Ascending aorta (tissue), 2 donors: ENCODE results near the gene PRRC2B. TPM values are rescaled to one million over a fixed set of nuclear protein-coding genes. Genes with fewer than 3 reads are reported as not detected.

ENCODE experiments used
- DNase-seq, 2 donors: peaks; one replicate each; pipeline ENCODE4 v3.0.0-alpha.2; 2019; ENCODE audit warnings: low spot score in 2 of 2
- H3K27ac ChIP-seq, 2 donors: fragments of 200-600 bp; sonication (generic); one replicate each; pipeline ENCODE4 v1.5.1; 2016 to 2017; ENCODE audit warnings: mild to moderate bottlenecking in 1 of 2
- H3K27me3 ChIP-seq: fragments of 200-600 bp; sonication (generic); one replicate; pipeline ENCODE4 v1.5.1; 2017
- H3K36me3 ChIP-seq, 2 donors: fragments of 200-600 bp; sonication (generic); one replicate each; pipeline ENCODE4 v1.5.1; 2016
- H3K4me1 ChIP-seq, 2 donors: fragments of 200-600 bp; sonication (generic); one replicate each; pipeline ENCODE4 v1.5.1; 2016 to 2017; ENCODE audit warnings: mild to moderate bottlenecking in 1 of 2
- H3K4me3 ChIP-seq, 2 donors: fragments of 200-600 bp; sonication (generic); one replicate each; pipeline ENCODE4 v1.5.1; 2016 to 2017; ENCODE audit warnings: mild to moderate bottlenecking in 1 of 2
- H3K9me3 ChIP-seq, 2 donors: fragments of 200-600 bp; sonication (generic); one replicate each; pipeline ENCODE4 v1.5.1; 2016
- intact Hi-C: fragments of 100-400 bp; cut with DNase I; formaldehyde crosslinking; loops from one replicate; pipeline ENCODE4 v1.15.1; 2023
- total RNA-seq: library from RNA; depleted of rRNA; stranded (reverse); fragments of >200 nt; gene quantifications from one replicate; pipeline ENCODE4 v1.1.0, GENCODE V29; 2016
- TF ChIP-seq, protein P1 (sequence below), 3 experiments: fragments of 200-600 bp in 2 of 3; fragments of 450-650 bp in 1 of 3; sonication (generic) in 2 of 3; IDR thresholded peaks; one replicate each; pipeline ENCODE4 v1.5.1; 2016 to 2019; ENCODE audit warnings: antibody characterized with exemption in 3 of 3, mild to moderate bottlenecking in 1 of 3, moderate library complexity in 1 of 3

PRRC2B gene
- total RNA-seq, 1 donor from 2014 or later: 199 TPM

DNA sequence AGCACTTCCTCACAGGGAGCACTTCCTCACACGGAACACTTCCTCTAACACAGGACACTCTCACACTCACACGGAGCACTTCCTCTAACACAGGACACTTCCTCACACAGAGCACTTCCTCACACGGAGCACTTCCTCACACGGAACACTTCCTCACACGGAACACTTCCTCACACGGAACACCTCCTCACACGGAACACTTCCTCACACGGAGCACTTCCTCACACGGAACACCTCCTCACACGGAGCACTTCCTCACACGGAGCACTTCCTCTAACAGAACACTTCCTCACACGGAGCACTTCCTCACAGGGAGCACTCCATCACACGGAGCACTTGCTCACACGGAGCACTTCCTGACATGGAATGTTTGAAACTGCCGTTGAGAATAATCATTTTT, 122.2 kb downstream of the PRRC2B start:
- Histone ChIP-seq H3K4me1 (no peaks in the 10 kb centered on the region), H3K4me3 (no peak overlapping the region)
- TF ChIP-seq, protein P1, sequence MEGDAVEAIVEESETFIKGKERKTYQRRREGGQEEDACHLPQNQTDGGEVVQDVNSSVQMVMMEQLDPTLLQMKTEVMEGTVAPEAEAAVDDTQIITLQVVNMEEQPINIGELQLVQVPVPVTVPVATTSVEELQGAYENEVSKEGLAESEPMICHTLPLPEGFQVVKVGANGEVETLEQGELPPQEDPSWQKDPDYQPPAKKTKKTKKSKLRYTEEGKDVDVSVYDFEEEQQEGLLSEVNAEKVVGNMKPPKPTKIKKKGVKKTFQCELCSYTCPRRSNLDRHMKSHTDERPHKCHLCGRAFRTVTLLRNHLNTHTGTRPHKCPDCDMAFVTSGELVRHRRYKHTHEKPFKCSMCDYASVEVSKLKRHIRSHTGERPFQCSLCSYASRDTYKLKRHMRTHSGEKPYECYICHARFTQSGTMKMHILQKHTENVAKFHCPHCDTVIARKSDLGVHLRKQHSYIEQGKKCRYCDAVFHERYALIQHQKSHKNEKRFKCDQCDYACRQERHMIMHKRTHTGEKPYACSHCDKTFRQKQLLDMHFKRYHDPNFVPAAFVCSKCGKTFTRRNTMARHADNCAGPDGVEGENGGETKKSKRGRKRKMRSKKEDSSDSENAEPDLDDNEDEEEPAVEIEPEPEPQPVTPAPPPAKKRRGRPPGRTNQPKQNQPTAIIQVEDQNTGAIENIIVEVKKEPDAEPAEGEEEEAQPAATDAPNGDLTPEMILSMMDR (IDR thresholded peaks at IDR 0.05): no peak

GRCh38 chr9:131516930-131517329, 123.0 kb downstream of the PRRC2B start:
- Histone ChIP-seq H3K4me3 (no peak overlapping the region), H3K36me3 (peaks cover 87 to 95% of the 10 kb centered on the region in 2 donors), H3K27me3 (no peaks in the 10 kb centered on the region), H3K4me1 (no peaks in the 10 kb centered on the region), H3K27ac (no peak overlapping the region), H3K9me3 (no peaks in the 10 kb centered on the region)
- DNase-seq: no peak
- TF ChIP-seq, protein P1 (IDR thresholded peaks at IDR 0.05): no peak
- intact Hi-C loops: no loop called here

More for the DNA sequence above, 122.2 kb downstream of the PRRC2B start:
- H3K27me3 ChIP-seq: no peaks in the 10 kb centered on the region
- H3K36me3 ChIP-seq: peaks cover 91 to 95% of the 10 kb centered on the region in 2 donors
- no peaks in the 10 kb centered on the region for H3K9me3 ChIP-seq
- no peak for DNase-seq
- intact Hi-C loops: no loop called here
- no peak overlapping the region for H3K27ac ChIP-seq

GRCh38 chr9:131517761-131518190, 123.9 kb downstream of the PRRC2B start:
- TF ChIP-seq, protein P1 (IDR thresholded peaks at IDR 0.05): no peak
- H3K4me3 ChIP-seq: no peak overlapping the region
- H3K4me1 ChIP-seq: no peaks in the 10 kb centered on the region
- H3K36me3 ChIP-seq: peaks cover 90 to 95% of the 10 kb centered on the region in 2 donors
- DNase-seq: no peak
- no peak overlapping the region for H3K27ac ChIP-seq
- H3K27me3 ChIP-seq: no peaks in the 10 kb centered on the region
- no peaks in the 10 kb centered on the region for H3K9me3 ChIP-seq
- intact Hi-C loops: no loop called here

DNA sequence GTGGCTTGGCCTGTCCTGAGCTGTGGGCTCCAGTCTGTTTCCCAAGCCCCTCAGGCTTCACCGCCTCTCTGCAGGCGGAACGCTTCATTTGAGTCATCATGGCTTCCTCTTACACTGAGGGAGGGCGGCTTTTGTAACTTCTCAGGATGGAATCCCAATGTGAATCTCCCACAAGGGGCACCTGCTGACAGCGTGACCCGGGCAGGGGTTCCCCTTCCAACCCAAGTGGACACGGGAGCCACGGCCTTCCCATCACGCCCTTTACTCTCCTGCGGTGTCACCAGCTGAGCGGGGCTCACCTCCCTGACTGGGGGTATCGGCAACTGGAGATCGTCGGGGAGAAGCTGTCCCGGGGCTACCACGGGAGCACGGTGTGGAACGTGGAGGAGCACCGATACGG, 124.7 kb downstream of the PRRC2B start:
- peaks cover 91 to 95% of the 10 kb centered on the region in 2 donors for H3K36me3 ChIP-seq
- H3K9me3 ChIP-seq: no peaks in the 10 kb centered on the region
- TF ChIP-seq, protein P1 (IDR thresholded peaks at IDR 0.05): no peak
- H3K27me3 ChIP-seq: no peaks in the 10 kb centered on the region
- no peaks in the 10 kb centered on the region for H3K4me1 ChIP-seq
- no peak overlapping the region for H3K27ac ChIP-seq
- intact Hi-C loops: no loop called here
- no peak overlapping the region for H3K4me3 ChIP-seq
- DNase-seq: peak in 1 of 2 donors; percentile 58

- peaks cover 91 to 95% of the 10 kb centered on the region in 2 donors for H3K36me3 ChIP-seq
- no peak for DNase-seq
- H3K4me3 ChIP-seq: no peak overlapping the region
- TF ChIP-seq, protein P1 (IDR thresholded peaks at IDR 0.05): no peak
- H3K4me1 ChIP-seq: no peaks in the 10 kb centered on the region
- H3K27me3 ChIP-seq: no peaks in the 10 kb centered on the region
- H3K27ac ChIP-seq: no peak overlapping the region
- intact Hi-C loops: no loop called here
- H3K9me3 ChIP-seq: no peaks in the 10 kb centered on the region
Observed at GRCh38 chr9:131520503-131520902, 126.6 kb downstream of the PRRC2B start.

DNA sequence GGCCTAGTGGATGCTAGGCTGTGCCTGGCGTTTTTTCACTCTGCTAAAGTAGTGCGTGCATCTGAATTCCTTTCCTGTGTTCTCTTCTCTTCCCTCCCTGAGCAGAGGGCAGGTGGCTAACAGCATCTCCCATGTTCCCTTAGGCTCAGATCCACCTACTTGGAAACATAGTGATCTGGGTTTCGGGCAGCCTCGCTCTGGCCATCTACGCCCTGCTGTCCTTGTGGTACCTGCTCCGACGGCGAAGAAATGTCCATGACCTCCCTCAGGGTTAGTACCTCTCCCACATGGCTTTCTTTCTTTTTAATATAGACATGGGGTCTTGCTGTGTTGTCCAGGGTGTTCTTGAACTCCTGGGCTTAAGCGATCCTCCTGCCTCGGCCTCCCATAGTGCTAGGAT, 127.3 kb downstream of the PRRC2B start:
- H3K4me1 ChIP-seq: no peaks in the 10 kb centered on the region
- peak in 1 of 2 donors; percentile 50 for DNase-seq
- intact Hi-C loops: no loop called here
- peaks cover 93 to 96% of the 10 kb centered on the region in 2 donors for H3K36me3 ChIP-seq
- no peaks in the 10 kb centered on the region for H3K9me3 ChIP-seq
- no peak overlapping the region for H3K4me3 ChIP-seq
- TF ChIP-seq, protein P1 (IDR thresholded peaks at IDR 0.05): no peak
- H3K27me3 ChIP-seq: no peaks in the 10 kb centered on the region
- no peak overlapping the region for H3K27ac ChIP-seq
